GM21825 (cell line): ENCODE data around the gene EXOC3L4.

Source experiments
- ATAC-seq: cut with Tn5 transposase; IDR thresholded peaks from one replicate; pipeline ENCODE4 v1.9.1; 2021; ENCODE audit warnings: mild to moderate bottlenecking, moderate library complexity; ENCODE audit not compliant: unreplicated experiment

Gene EXOC3L4

GRCh38 chr14:103130017-103130764 is 35.7 kb downstream of the EXOC3L4 start:
- ATAC-seq, result no peak

- no peak for ATAC-seq
Observed at GRCh38 chr14:103130965-103131364, 36.4 kb downstream of the EXOC3L4 start.

- no peak for ATAC-seq
Observed at GRCh38 chr14:103131580-103131979, 37.1 kb downstream of the EXOC3L4 start.

- ATAC-seq, result no peak
Observed at GRCh38 chr14:103132381-103133209, 38.1 kb downstream of the EXOC3L4 start.

- no peak for ATAC-seq
Observed at GRCh38 chr14:103133210-103134140, 39.0 kb downstream of the EXOC3L4 start.

DNA sequence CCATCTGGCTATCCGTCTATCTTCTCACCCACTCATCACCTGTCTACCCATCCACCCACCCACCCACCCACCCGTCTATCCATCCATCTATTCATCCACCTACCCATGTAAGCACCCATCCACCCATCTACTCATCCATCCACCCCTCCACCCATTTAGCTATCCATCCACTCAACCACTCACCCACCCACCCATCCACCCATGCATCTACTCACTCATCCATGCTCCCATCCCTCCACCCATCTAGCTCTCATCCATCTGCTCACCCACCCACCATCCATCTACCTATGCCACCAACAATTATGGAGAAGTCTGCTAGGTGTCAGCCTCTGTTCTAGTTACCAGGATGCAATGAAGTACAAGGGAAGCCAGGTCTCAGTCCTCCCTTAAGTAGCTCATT is 39.9 kb downstream of the EXOC3L4 start:
- no peak for ATAC-seq

- ATAC-seq, result no peak
Observed at GRCh38 chr14:103134919-103135318, 40.4 kb downstream of the EXOC3L4 start.

GRCh38 chr14:103135333-103136260 is 41.1 kb downstream of the EXOC3L4 start:
- ATAC-seq, result no peak

- no peak for ATAC-seq
Observed at GRCh38 chr14:103136388-103137271, 42.1 kb downstream of the EXOC3L4 start.

- ATAC-seq, result no peak
Observed at GRCh38 chr14:103137689-103138300, 43.3 kb downstream of the EXOC3L4 start.

- no peak for ATAC-seq
Observed at GRCh38 chr14:103138301-103139131, 44.0 kb downstream of the EXOC3L4 start.

GRCh38 chr14:103139132-103140025 is 44.9 kb downstream of the EXOC3L4 start:
- no peak for ATAC-seq

DNA sequence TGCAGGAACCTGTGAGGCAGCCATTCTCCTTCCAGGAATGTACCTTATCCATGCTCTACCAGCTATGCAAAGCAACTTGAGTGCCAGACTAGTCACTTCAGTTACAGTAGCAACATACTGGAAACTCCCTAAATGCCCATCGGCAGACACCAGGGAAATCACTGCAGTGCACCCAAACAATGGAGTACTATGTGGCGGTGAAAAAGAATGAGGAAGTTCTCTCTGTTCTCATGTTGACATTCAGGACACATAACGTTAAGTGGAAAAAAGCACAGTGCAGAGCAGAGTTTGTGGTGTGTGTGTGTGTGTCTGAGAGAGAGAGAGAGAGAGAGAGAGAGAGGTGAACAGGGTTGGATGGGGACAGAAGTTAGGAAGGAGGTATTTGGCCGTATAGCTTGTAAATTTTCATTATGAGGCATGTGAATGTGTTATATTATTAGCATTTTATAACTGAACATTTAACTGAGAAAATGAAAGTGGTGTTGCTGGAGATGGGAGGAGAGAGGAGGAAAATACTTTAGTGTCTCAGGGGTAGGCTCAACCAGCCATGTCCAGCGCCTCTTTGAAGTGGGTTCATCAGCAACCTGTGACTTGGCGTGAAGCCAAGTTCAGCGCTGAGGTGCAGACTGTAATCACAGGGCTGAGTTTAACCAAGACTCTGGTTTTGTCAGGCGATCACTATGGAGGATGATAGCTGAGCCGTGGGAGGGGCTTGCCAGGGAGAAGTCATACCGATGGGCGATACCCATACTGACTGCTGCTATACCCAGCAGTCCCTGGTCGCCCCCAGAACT is 46.0 kb downstream of the EXOC3L4 start:
- ATAC-seq, result peak; percentile 47

DNA sequence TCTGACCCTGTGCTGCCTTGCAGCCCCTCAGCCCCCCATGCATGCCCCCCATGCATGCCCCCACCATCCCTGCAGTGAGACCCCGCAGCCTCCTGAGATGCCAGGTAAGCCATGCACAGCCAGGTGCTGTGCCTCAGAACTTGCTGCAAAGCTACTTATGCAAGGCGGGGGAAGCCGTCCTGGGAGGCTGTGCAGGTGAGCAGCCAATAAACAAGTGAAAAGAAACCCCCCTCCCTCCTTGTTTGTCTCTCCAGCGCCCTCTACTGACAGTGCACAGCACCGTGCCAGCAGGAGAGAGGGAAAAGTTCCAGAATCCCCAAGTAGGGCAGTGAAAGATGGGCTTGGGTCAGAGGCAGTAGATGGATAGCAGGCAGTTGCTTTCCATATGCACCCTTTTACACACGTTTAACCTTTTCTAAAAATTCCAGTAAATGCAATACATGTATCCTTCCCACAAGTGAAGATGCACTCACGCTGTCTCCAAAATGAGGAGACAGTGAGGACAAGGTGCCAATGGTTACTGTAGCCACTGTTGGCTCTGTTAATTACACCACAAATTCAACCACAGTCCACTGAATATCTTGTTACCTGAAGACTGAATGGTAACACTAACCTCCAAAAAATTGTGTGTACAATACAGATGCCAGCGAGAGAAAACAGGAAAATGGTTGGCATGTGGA is 46.7 kb downstream of the EXOC3L4 start:
- ATAC-seq, result peak; percentile 40

GRCh38 chr14:103142026-103142425 is 47.5 kb downstream of the EXOC3L4 start:
- ATAC-seq, result no peak
